K562 (cell line): ENCODE data around the gene UBA52. TPM values are rescaled to one million over a fixed set of nuclear protein-coding genes. Genes with fewer than 3 reads are reported as not detected.
A peak's percentile ranks its signal among the peaks of the same experiment; 100 is the strongest.

ENCODE experiments used
- DNMT1 ChIP-seq: fragments of 450-650 bp; IDR thresholded peaks from 2 replicates; pipeline ENCODE4 v1.6.1; 2016; ENCODE audit warnings: antibody characterized with exemption, mild to moderate bottlenecking
- GTF2A2 ChIP-seq: IDR thresholded peaks from 2 replicates; pipeline ENCODE4 v1.6.1; 2016; ENCODE audit warnings: mild to moderate bottlenecking, missing genetic modification characterization, missing compliant biosample characterization
- NFE2 ChIP-seq: IDR thresholded peaks from 2 replicates; pipeline ENCODE4 v1.6.1; 2014; ENCODE audit warnings: antibody characterized with exemption, low read depth
- SRSF9 ChIP-seq: fragments of 200-400 bp; formaldehyde crosslinking; IDR thresholded peaks from 2 replicates; pipeline ENCODE4 v1.6.1; 2017; ENCODE audit warnings: low read depth, low read length, borderline replicate concordance
- TAL1 ChIP-seq: fragments of 450-650 bp; IDR thresholded peaks from 2 replicates; pipeline ENCODE4 v1.6.1; 2016; ENCODE audit warnings: mild to moderate bottlenecking
- TRIM28 ChIP-seq: fragments of 450-650 bp; IDR thresholded peaks from 2 replicates; pipeline ENCODE4 v1.6.1; 2017
- ZNF274 ChIP-seq: IDR thresholded peaks from 2 replicates; pipeline ENCODE4 v1.6.1; 2011; ENCODE audit warnings: low read depth, mild to moderate bottlenecking, low read length, moderate library complexity, borderline replicate concordance
- ZNF444 ChIP-seq: fragments of 250-450 bp; sonication (Bioruptor Pico); IDR thresholded peaks from 2 replicates; pipeline ENCODE4 v1.4.0; 2020; ENCODE audit warnings: mild to moderate bottlenecking, moderate library complexity
- ZNF589 ChIP-seq: fragments of 200-800 bp; sonication (Bioruptor generic); IDR thresholded peaks from 2 replicates; pipeline ENCODE4 v1.6.1; 2016; ENCODE audit warnings: low read depth, missing genetic modification characterization, missing compliant biosample characterization
- ZNF76 ChIP-seq: fragments of 250-450 bp; sonication (Bioruptor Pico); IDR thresholded peaks from 2 replicates; pipeline ENCODE4 v1.4.0; 2020; ENCODE audit warnings: mild to moderate bottlenecking, moderate library complexity, borderline replicate concordance
- polyA plus RNA-seq, 8 experiments: library from polyadenylated mRNA; depleted of rRNA in 4 of 8; stranded (reverse) in 5 of 8; unstranded in 3 of 8; fragments of >200 nt; fragmentation: Nextera tagmentation in 2 of 8; fragmentation: Illumina TruSeq in 1 of 8; extraction: Ambion mirVana in 2 of 8; extraction: Trizol in 1 of 8; gene quantifications; 2 replicates each; pipeline versions ENCODE4 v1.2.1 to v1.2.3, GENCODE V29; 2011 to 2014; ENCODE audit warnings: inconsistent platforms in 1 of 8, missing spikeins in 1 of 8
- total RNA-seq, 7 experiments: library from RNA; depleted of rRNA in 6 of 7; stranded (reverse); fragments of >200 nt in 6 of 7; fragmentation: Illumina TruSeq in 2 of 7; extraction: Trizol in 2 of 7; gene quantifications; 2 replicates each; pipeline versions ENCODE4 v1.2.1 to v1.2.3, GENCODE V29; 2011 to 2021; ENCODE audit warnings: low replicate concordance in 1 of 7
- TF ChIP-seq, protein P1 (sequence below), 2 experiments: IDR thresholded peaks in 1 of 2; conservative IDR thresholded peaks in 1 of 2; 2 replicates each; pipeline ENCODE4 v1.6.1; 2016; ENCODE audit warnings: low read depth in 2 of 2, mild to moderate bottlenecking in 1 of 2, missing compliant biosample characterization in 1 of 2, missing genetic modification characterization in 1 of 2, moderate library complexity in 1 of 2
- TF ChIP-seq, protein P2 (sequence below): fragments of 250-450 bp; sonication (Bioruptor Pico); IDR thresholded peaks from 2 replicates; pipeline ENCODE4 v1.4.0; 2020; ENCODE audit warnings: mild to moderate bottlenecking
- TF ChIP-seq, protein P3 (sequence below): fragments of 200-800 bp; sonication (Bioruptor generic); IDR thresholded peaks from 2 replicates; pipeline ENCODE4 v1.6.1; 2016; ENCODE audit warnings: missing genetic modification characterization, missing compliant biosample characterization
- TF ChIP-seq, protein P4 (sequence below): fragments of 250-450 bp; sonication (Bioruptor Pico); IDR thresholded peaks from 2 replicates; pipeline ENCODE4 v1.5.0; 2021
- TF ChIP-seq, protein P5 (sequence below): fragments of 250-450 bp; sonication (Bioruptor Pico); IDR thresholded peaks from 2 replicates; pipeline ENCODE4 v1.5.0; 2022; ENCODE audit warnings: mild to moderate bottlenecking

Gene UBA52
- total and polyA plus RNA-seq, 9 of the 15 experiments (the other 6 are each of a cell fraction or from before 2014, with no cell fraction given), result 1,110 to 2,751 (median 1,733) TPM

DNA sequence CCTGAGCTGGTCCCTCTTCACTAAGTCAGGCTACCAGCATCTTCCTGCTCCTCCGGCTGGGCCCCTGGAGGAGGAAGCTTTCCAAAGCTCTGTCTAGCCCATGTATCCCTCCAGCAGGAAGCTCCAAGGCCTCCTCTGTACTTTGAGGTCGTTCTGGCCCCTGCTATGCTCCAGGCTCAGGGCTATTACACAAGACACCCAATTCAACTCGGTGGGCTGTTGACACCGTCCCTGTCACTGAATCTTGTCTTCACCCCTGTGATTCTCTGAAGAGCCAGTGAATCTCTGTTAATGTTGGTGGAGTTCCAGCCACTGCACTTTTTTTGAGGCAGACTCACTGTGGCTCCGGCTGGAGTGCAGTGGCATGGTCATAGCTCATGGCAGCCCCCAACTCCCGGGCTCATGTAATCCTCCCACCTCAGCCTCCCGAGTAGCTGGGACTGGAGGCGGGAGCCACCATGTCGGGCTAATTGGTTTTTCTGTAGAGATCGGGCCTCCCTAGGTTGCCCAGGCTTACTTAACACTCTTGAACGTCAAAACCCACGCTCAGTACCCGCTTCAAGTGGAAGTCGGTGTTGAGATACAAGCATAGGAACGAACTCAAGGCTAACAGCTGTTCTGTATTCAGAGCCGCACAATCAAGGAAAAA is 16.4 kb downstream of the UBA52 start (continued):
- TF ChIP-seq, protein P1, sequence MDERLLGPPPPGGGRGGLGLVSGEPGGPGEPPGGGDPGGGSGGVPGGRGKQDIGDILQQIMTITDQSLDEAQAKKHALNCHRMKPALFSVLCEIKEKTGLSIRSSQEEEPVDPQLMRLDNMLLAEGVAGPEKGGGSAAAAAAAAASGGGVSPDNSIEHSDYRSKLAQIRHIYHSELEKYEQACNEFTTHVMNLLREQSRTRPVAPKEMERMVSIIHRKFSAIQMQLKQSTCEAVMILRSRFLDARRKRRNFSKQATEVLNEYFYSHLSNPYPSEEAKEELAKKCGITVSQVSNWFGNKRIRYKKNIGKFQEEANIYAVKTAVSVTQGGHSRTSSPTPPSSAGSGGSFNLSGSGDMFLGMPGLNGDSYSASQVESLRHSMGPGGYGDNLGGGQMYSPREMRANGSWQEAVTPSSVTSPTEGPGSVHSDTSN (CRISPR knock-in tag; IDR thresholded peaks at IDR 0.05; ENCODE audit: low read depth), result no peak
- TF ChIP-seq, protein P1 (tag; conservative IDR thresholded peaks at IDR 0.05; ENCODE audit: low read depth), result no peak
- TF ChIP-seq DNMT1, result no peak
- TF ChIP-seq NFE2, result no peak
- TF ChIP-seq, protein P2, sequence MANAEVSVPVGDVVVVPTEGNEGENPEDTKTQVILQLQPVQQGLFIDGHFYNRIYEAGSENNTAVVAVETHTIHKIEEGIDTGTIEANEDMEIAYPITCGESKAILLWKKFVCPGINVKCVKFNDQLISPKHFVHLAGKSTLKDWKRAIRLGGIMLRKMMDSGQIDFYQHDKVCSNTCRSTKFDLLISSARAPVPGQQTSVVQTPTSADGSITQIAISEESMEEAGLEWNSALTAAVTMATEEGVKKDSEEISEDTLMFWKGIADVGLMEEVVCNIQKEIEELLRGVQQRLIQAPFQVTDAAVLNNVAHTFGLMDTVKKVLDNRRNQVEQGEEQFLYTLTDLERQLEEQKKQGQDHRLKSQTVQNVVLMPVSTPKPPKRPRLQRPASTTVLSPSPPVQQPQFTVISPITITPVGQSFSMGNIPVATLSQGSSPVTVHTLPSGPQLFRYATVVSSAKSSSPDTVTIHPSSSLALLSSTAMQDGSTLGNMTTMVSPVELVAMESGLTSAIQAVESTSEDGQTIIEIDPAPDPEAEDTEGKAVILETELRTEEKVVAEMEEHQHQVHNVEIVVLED (CRISPR knock-in tag), result no peak
- TF ChIP-seq SRSF9, result no peak
- no peak for TF ChIP-seq TRIM28
- no peak for TF ChIP-seq GTF2A2
- TF ChIP-seq, protein P3, sequence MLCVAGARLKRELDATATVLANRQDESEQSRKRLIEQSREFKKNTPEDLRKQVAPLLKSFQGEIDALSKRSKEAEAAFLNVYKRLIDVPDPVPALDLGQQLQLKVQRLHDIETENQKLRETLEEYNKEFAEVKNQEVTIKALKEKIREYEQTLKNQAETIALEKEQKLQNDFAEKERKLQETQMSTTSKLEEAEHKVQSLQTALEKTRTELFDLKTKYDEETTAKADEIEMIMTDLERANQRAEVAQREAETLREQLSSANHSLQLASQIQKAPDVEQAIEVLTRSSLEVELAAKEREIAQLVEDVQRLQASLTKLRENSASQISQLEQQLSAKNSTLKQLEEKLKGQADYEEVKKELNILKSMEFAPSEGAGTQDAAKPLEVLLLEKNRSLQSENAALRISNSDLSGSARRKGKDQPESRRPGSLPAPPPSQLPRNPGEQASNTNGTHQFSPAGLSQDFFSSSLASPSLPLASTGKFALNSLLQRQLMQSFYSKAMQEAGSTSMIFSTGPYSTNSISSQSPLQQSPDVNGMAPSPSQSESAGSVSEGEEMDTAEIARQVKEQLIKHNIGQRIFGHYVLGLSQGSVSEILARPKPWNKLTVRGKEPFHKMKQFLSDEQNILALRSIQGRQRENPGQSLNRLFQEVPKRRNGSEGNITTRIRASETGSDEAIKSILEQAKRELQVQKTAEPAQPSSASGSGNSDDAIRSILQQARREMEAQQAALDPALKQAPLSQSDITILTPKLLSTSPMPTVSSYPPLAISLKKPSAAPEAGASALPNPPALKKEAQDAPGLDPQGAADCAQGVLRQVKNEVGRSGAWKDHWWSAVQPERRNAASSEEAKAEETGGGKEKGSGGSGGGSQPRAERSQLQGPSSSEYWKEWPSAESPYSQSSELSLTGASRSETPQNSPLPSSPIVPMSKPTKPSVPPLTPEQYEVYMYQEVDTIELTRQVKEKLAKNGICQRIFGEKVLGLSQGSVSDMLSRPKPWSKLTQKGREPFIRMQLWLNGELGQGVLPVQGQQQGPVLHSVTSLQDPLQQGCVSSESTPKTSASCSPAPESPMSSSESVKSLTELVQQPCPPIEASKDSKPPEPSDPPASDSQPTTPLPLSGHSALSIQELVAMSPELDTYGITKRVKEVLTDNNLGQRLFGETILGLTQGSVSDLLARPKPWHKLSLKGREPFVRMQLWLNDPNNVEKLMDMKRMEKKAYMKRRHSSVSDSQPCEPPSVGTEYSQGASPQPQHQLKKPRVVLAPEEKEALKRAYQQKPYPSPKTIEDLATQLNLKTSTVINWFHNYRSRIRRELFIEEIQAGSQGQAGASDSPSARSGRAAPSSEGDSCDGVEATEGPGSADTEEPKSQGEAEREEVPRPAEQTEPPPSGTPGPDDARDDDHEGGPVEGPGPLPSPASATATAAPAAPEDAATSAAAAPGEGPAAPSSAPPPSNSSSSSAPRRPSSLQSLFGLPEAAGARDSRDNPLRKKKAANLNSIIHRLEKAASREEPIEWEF (CRISPR knock-in tag), result no peak
- 0 out of 2 replicates have a peak, but pooled peaks have one; percentile 52 for TF ChIP-seq ZNF589 (CRISPR knock-in tag)
- no peak for TF ChIP-seq ZNF76 (CRISPR knock-in tag)
- no peak for TF ChIP-seq ZNF274
- TF ChIP-seq, protein P4, sequence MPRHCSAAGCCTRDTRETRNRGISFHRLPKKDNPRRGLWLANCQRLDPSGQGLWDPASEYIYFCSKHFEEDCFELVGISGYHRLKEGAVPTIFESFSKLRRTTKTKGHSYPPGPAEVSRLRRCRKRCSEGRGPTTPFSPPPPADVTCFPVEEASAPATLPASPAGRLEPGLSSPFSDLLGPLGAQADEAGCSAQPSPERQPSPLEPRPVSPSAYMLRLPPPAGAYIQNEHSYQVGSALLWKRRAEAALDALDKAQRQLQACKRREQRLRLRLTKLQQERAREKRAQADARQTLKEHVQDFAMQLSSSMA (CRISPR knock-in tag), result no peak
- TF ChIP-seq, protein P5, sequence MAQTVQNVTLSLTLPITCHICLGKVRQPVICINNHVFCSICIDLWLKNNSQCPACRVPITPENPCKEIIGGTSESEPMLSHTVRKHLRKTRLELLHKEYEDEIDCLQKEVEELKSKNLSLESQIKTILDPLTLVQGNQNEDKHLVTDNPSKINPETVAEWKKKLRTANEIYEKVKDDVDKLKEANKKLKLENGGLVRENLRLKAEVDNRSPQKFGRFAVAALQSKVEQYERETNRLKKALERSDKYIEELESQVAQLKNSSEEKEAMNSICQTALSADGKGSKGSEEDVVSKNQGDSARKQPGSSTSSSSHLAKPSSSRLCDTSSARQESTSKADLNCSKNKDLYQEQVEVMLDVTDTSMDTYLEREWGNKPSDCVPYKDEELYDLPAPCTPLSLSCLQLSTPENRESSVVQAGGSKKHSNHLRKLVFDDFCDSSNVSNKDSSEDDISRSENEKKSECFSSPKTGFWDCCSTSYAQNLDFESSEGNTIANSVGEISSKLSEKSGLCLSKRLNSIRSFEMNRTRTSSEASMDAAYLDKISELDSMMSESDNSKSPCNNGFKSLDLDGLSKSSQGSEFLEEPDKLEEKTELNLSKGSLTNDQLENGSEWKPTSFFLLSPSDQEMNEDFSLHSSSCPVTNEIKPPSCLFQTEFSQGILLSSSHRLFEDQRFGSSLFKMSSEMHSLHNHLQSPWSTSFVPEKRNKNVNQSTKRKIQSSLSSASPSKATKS (CRISPR knock-in tag), result no peak
- no peak for TF ChIP-seq TAL1
- no peak for TF ChIP-seq ZNF444
